GM19099 (cell line): ENCODE results near the gene COBL.

Source experiments
- POLR2A ChIP-seq: IDR thresholded peaks from 3 replicates; pipeline ENCODE4 v1.6.1; 2011; ENCODE audit warnings: low read depth; ENCODE audit not compliant: insufficient read length; ENCODE audit errors: extremely low read depth

The COBL gene

GRCh38 chr7:51165337-51165736, 151.3 kb downstream of the COBL start:
- TF ChIP-seq POLR2A, result no peak

GRCh38 chr7:51162724-51163329, 153.8 kb downstream of the COBL start:
- TF ChIP-seq POLR2A, result no peak

GRCh38 chr7:51161937-51162336, 154.7 kb downstream of the COBL start:
- no peak for TF ChIP-seq POLR2A

GRCh38 chr7:51160990-51161615, 155.5 kb downstream of the COBL start:
- no peak for TF ChIP-seq POLR2A

- TF ChIP-seq POLR2A, result no peak
These were observed 156.2 kb downstream of the COBL start for GRCh38 chr7:51160411-51160810.

GRCh38 chr7:51158742-51159445, 157.7 kb downstream of the COBL start:
- TF ChIP-seq POLR2A, result no peak

GRCh38 chr7:51158211-51158610, 158.4 kb downstream of the COBL start:
- TF ChIP-seq POLR2A, result no peak

- TF ChIP-seq POLR2A, result no peak
These were observed 162.4 kb downstream of the COBL start for GRCh38 chr7:51154201-51154600.

- TF ChIP-seq POLR2A, result no peak
These were observed 163.9 kb downstream of the COBL start for GRCh38 chr7:51152706-51153200.

- no peak for TF ChIP-seq POLR2A
These were observed 165.2 kb downstream of the COBL start for GRCh38 chr7:51151455-51151854.

GRCh38 chr7:51150193-51150592, 166.4 kb downstream of the COBL start:
- TF ChIP-seq POLR2A, result no peak

GRCh38 chr7:51148216-51148615, 168.4 kb downstream of the COBL start:
- TF ChIP-seq POLR2A, result no peak

- TF ChIP-seq POLR2A, result no peak
These were observed 169.6 kb downstream of the COBL start for GRCh38 chr7:51146816-51147586.

- TF ChIP-seq POLR2A, result no peak
These were observed 172.4 kb downstream of the COBL start for GRCh38 chr7:51144178-51144577.

- TF ChIP-seq POLR2A, result no peak
These were observed 173.7 kb downstream of the COBL start for GRCh38 chr7:51142741-51143385.
